WTC11 (cell line): Measurements from ENCODE around the gene LPAR2. TPM values are rescaled to one million over a fixed set of nuclear protein-coding genes. Genes with fewer than 3 reads are reported as not detected.

Source experiments
- ATAC-seq: fragments of 200-7000 bp; cut with Tn5 transposase; 2 replicates; pipeline ENCODE4 v1.10.0; 2021; ENCODE audit warnings: mild to moderate bottlenecking, moderate library complexity
- CTCF ChIA-PET: fragments of 300-600 bp; sonication (Branson Sonifier 250); formaldehyde crosslinking; loops from one replicate; lab custom pipeline; 2021; ENCODE audit warnings: antibody characterized with exemption; lab: Charles Lee
- POLR2A ChIA-PET: fragments of 350-600 bp; sonication (Branson Sonifier 250); formaldehyde crosslinking; loops from one replicate; lab custom pipeline; 2021; ENCODE audit warnings: antibody characterized with exemption; lab: Charles Lee
- DNase-seq: peaks from one replicate; pipeline ENCODE4 v3.0.0; 2021; ENCODE audit warnings: low spot score
- H3K27ac Mint-ChIP-seq: 2 replicates; pipeline ENCODE4 v1.8.0; 2021; ENCODE audit warnings: mixed read lengths
- H3K27me3 Mint-ChIP-seq: 2 replicates; pipeline ENCODE4 v1.8.0; 2021; ENCODE audit warnings: low read depth, mild to moderate bottlenecking, moderate library complexity, mixed read lengths
- H3K36me3 Mint-ChIP-seq: 2 replicates; pipeline ENCODE4 v1.8.0; 2021; ENCODE audit warnings: mixed read lengths
- H3K4me1 Mint-ChIP-seq: 2 replicates; pipeline ENCODE4 v1.8.0; 2022; ENCODE audit warnings: mixed read lengths
- H3K4me3 Mint-ChIP-seq: 2 replicates; pipeline ENCODE4 v1.8.0; 2021; ENCODE audit warnings: mild to moderate bottlenecking, moderate library complexity, mixed read lengths
- H3K9me3 Mint-ChIP-seq: 2 replicates; pipeline ENCODE4 v1.8.0; 2021; ENCODE audit warnings: mixed read lengths
- CREB1 ChIP-seq: sonication (generic); formaldehyde crosslinking; IDR thresholded peaks from 2 replicates; pipeline ENCODE4 v1.8.0; 2023; ENCODE audit warnings: mild to moderate bottlenecking, missing genetic modification reagents
- FOXP4 ChIP-seq: sonication (generic); formaldehyde crosslinking; IDR thresholded peaks from 2 replicates; pipeline ENCODE4 v1.8.0; 2022; ENCODE audit warnings: mild to moderate bottlenecking, missing genetic modification reagents
- IRF2 ChIP-seq: sonication (generic); formaldehyde crosslinking; IDR thresholded peaks from 2 replicates; pipeline ENCODE4 v1.8.0; 2022; ENCODE audit warnings: low read depth, missing genetic modification reagents, borderline replicate concordance
- JUN ChIP-seq: sonication (generic); formaldehyde crosslinking; IDR thresholded peaks from 2 replicates; pipeline ENCODE4 v1.8.0; 2023; ENCODE audit warnings: mild to moderate bottlenecking, missing genetic modification reagents
- KAT7 ChIP-seq: sonication (generic); formaldehyde crosslinking; IDR thresholded peaks from 2 replicates; pipeline ENCODE4 v1.8.1; 2023; ENCODE audit warnings: missing genetic modification reagents, mild to moderate bottlenecking, borderline replicate concordance
- MLX ChIP-seq: sonication (generic); formaldehyde crosslinking; IDR thresholded peaks from 2 replicates; pipeline ENCODE4 v1.8.1; 2023; ENCODE audit warnings: mild to moderate bottlenecking, missing genetic modification reagents, moderate library complexity
- MYBL2 ChIP-seq: sonication (generic); formaldehyde crosslinking; IDR thresholded peaks from 2 replicates; pipeline ENCODE4 v1.8.1; 2023; ENCODE audit warnings: mild to moderate bottlenecking, moderate library complexity, missing genetic modification reagents
- TEAD1 ChIP-seq: sonication (generic); formaldehyde crosslinking; IDR thresholded peaks from 2 replicates; pipeline ENCODE4 v1.8.0; 2022; ENCODE audit warnings: mild to moderate bottlenecking, missing genetic modification reagents
- TP53 ChIP-seq: sonication (generic); formaldehyde crosslinking; IDR thresholded peaks from 2 replicates; pipeline ENCODE4 v1.8.1; 2023; ENCODE audit warnings: mild to moderate bottlenecking, missing genetic modification reagents
- ZNF138 ChIP-seq: sonication (generic); formaldehyde crosslinking; conservative IDR thresholded peaks from 2 replicates; pipeline ENCODE4 v1.8.1; 2022; ENCODE audit warnings: mild to moderate bottlenecking, moderate library complexity, missing genetic modification reagents
- ZNF671 ChIP-seq: fragments of 250-450 bp; sonication (Bioruptor Pico); IDR thresholded peaks from 2 replicates; pipeline ENCODE4 v1.8.0; 2021; ENCODE audit warnings: mild to moderate bottlenecking
- ZSCAN18 ChIP-seq: fragments of 250-450 bp; sonication (Bioruptor Pico); IDR thresholded peaks from 2 replicates; pipeline ENCODE4 v2.1.2; 2022; ENCODE audit warnings: mild to moderate bottlenecking, moderate library complexity
- total RNA-seq: library from RNA; stranded (reverse); gene quantifications from 3 replicates; pipeline ENCODE4 v1.2.3, GENCODE V29; 2021
- TF ChIP-seq, protein P1 (sequence below): sonication (generic); formaldehyde crosslinking; IDR thresholded peaks from 2 replicates; pipeline ENCODE4 v1.8.0; 2023; ENCODE audit warnings: mild to moderate bottlenecking, missing genetic modification reagents
- TF ChIP-seq, protein P2 (sequence below): fragments of 250-450 bp; sonication (Bioruptor Pico); IDR thresholded peaks from 2 replicates; pipeline ENCODE4 v1.9.0; 2021; ENCODE audit warnings: mild to moderate bottlenecking
- TF ChIP-seq, protein P3 (sequence below): sonication (generic); formaldehyde crosslinking; conservative IDR thresholded peaks from 2 replicates; pipeline ENCODE4 v1.8.1; 2023; ENCODE audit warnings: mild to moderate bottlenecking, low read depth, missing genetic modification reagents, moderate library complexity
- TF ChIP-seq, protein P4 (sequence below): sonication (generic); formaldehyde crosslinking; IDR thresholded peaks from 2 replicates; pipeline ENCODE4 v1.8.1; 2023; ENCODE audit warnings: mild to moderate bottlenecking, moderate library complexity, missing genetic modification reagents

The LPAR2 gene
- total RNA-seq, 1 experiment from 2014 or later = 44.5 TPM

GRCh38 chr19:19626516-19627472 lies 1.2 kb downstream of the LPAR2 start (continued):
- TF ChIP-seq FOXP4 (CRISPR knock-in tag) (0 out of 2 replicates have a peak, but pooled peaks have one; percentile 33), CREB1 (CRISPR knock-in tag) (no peak), TP53 (CRISPR knock-in tag) (0 out of 2 replicates have a peak, but pooled peaks have one; percentile 55), MLX (CRISPR knock-in tag) (no peak), MYBL2 (CRISPR knock-in tag) (no peak)
- TF ChIP-seq, protein P1, sequence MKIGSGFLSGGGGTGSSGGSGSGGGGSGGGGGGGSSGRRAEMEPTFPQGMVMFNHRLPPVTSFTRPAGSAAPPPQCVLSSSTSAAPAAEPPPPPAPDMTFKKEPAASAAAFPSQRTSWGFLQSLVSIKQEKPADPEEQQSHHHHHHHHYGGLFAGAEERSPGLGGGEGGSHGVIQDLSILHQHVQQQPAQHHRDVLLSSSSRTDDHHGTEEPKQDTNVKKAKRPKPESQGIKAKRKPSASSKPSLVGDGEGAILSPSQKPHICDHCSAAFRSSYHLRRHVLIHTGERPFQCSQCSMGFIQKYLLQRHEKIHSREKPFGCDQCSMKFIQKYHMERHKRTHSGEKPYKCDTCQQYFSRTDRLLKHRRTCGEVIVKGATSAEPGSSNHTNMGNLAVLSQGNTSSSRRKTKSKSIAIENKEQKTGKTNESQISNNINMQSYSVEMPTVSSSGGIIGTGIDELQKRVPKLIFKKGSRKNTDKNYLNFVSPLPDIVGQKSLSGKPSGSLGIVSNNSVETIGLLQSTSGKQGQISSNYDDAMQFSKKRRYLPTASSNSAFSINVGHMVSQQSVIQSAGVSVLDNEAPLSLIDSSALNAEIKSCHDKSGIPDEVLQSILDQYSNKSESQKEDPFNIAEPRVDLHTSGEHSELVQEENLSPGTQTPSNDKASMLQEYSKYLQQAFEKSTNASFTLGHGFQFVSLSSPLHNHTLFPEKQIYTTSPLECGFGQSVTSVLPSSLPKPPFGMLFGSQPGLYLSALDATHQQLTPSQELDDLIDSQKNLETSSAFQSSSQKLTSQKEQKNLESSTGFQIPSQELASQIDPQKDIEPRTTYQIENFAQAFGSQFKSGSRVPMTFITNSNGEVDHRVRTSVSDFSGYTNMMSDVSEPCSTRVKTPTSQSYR = no peak

GRCh38 chr19:19624032-19624570 lies 3.9 kb downstream of the LPAR2 start:
- no peak overlapping the region for H3K4me3 Mint-ChIP-seq
- ATAC-seq (no peak), DNase-seq (no peak)
- H3K27me3 Mint-ChIP-seq = peaks cover 9% of the 10 kb centered on the region
- no peak overlapping the region for H3K27ac Mint-ChIP-seq
- CTCF ChIA-PET = no interaction called here
- H3K36me3 Mint-ChIP-seq = peaks cover 16% of the 10 kb centered on the region
- no peaks in the 10 kb centered on the region for H3K9me3 Mint-ChIP-seq
- H3K4me1 Mint-ChIP-seq = peaks cover 21% of the 10 kb centered on the region
- POLR2A ChIA-PET = no interaction called here
- TF ChIP-seq, protein P2, sequence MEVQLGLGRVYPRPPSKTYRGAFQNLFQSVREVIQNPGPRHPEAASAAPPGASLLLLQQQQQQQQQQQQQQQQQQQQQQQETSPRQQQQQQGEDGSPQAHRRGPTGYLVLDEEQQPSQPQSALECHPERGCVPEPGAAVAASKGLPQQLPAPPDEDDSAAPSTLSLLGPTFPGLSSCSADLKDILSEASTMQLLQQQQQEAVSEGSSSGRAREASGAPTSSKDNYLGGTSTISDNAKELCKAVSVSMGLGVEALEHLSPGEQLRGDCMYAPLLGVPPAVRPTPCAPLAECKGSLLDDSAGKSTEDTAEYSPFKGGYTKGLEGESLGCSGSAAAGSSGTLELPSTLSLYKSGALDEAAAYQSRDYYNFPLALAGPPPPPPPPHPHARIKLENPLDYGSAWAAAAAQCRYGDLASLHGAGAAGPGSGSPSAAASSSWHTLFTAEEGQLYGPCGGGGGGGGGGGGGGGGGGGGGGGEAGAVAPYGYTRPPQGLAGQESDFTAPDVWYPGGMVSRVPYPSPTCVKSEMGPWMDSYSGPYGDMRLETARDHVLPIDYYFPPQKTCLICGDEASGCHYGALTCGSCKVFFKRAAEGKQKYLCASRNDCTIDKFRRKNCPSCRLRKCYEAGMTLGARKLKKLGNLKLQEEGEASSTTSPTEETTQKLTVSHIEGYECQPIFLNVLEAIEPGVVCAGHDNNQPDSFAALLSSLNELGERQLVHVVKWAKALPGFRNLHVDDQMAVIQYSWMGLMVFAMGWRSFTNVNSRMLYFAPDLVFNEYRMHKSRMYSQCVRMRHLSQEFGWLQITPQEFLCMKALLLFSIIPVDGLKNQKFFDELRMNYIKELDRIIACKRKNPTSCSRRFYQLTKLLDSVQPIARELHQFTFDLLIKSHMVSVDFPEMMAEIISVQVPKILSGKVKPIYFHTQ (CRISPR knock-in tag) = no peak
- TF ChIP-seq JUN (CRISPR knock-in tag) (no peak), ZNF138 (CRISPR knock-in tag) (no peak), ZSCAN18 (CRISPR knock-in tag) (no peak), ZNF671 (CRISPR knock-in tag) (no peak), TEAD1 (CRISPR knock-in tag) (no peak), KAT7 (CRISPR knock-in tag) (no peak), IRF2 (CRISPR knock-in tag) (no peak)
- TF ChIP-seq, protein P1 = no peak
- TF ChIP-seq, protein P3, sequence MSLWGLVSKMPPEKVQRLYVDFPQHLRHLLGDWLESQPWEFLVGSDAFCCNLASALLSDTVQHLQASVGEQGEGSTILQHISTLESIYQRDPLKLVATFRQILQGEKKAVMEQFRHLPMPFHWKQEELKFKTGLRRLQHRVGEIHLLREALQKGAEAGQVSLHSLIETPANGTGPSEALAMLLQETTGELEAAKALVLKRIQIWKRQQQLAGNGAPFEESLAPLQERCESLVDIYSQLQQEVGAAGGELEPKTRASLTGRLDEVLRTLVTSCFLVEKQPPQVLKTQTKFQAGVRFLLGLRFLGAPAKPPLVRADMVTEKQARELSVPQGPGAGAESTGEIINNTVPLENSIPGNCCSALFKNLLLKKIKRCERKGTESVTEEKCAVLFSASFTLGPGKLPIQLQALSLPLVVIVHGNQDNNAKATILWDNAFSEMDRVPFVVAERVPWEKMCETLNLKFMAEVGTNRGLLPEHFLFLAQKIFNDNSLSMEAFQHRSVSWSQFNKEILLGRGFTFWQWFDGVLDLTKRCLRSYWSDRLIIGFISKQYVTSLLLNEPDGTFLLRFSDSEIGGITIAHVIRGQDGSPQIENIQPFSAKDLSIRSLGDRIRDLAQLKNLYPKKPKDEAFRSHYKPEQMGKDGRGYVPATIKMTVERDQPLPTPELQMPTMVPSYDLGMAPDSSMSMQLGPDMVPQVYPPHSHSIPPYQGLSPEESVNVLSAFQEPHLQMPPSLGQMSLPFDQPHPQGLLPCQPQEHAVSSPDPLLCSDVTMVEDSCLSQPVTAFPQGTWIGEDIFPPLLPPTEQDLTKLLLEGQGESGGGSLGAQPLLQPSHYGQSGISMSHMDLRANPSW (CRISPR knock-in tag) = no peak
- TF ChIP-seq, protein P4, sequence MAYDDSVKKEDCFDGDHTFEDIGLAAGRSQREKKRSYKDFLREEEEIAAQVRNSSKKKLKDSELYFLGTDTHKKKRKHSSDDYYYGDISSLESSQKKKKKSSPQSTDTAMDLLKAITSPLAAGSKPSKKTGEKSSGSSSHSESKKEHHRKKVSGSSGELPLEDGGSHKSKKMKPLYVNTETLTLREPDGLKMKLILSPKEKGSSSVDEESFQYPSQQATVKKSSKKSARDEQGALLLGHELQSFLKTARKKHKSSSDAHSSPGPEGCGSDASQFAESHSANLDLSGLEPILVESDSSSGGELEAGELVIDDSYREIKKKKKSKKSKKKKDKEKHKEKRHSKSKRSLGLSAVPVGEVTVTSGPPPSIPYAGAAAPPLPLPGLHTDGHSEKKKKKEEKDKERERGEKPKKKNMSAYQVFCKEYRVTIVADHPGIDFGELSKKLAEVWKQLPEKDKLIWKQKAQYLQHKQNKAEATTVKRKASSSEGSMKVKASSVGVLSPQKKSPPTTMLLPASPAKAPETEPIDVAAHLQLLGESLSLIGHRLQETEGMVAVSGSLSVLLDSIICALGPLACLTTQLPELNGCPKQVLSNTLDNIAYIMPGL (CRISPR knock-in tag) = no peak
